MM.1S (cell line): ENCODE results near the gene FASTKD1.

ENCODE experiments used
- DNase-seq: peaks from one replicate; pipeline ENCODE4 v3.0.0-alpha.2; 2015
- H2AFZ ChIP-seq: fragments of 300-600 bp; sonication (generic); 2 replicates; pipeline ENCODE4 v1.6.0; 2016; ENCODE audit warnings: antibody characterized with exemption, low read length
- H3F3A ChIP-seq: fragments of 300-600 bp; sonication (generic); 2 replicates; pipeline ENCODE4 v1.6.1; 2016; ENCODE audit warnings: mild to moderate bottlenecking, antibody characterized with exemption, low read length, moderate library complexity, mixed read lengths; ENCODE audit not compliant: insufficient read depth
- H3K27ac ChIP-seq: fragments of 300-600 bp; sonication (generic); 2 replicates; pipeline ENCODE4 v1.5.1; 2016; ENCODE audit warnings: mild to moderate bottlenecking, low read length
- H3K27me3 ChIP-seq: fragments of 300-600 bp; sonication (generic); replicated peaks from 2 replicates; pipeline ENCODE4 v1.6.0; 2016; ENCODE audit warnings: low read length; ENCODE audit not compliant: insufficient read depth
- H3K36me3 ChIP-seq: fragments of 300-600 bp; sonication (generic); replicated peaks from 2 replicates; pipeline ENCODE4 v1.6.1; 2016; ENCODE audit warnings: mild to moderate bottlenecking, low read length, mixed read lengths; ENCODE audit not compliant: insufficient read depth
- H3K4me1 ChIP-seq: fragments of 300-600 bp; sonication (generic); 2 replicates; pipeline ENCODE4 v1.6.1; 2016; ENCODE audit warnings: low read length, mixed read lengths
- H3K4me2 ChIP-seq: fragments of 300-600 bp; sonication (generic); 2 replicates; pipeline ENCODE4 v1.6.0; 2016; ENCODE audit warnings: low read depth, low read length
- H3K4me3 ChIP-seq: fragments of 300-600 bp; sonication (generic); 2 replicates; pipeline ENCODE4 v1.5.1; 2016; ENCODE audit warnings: low read length, mixed read lengths
- H3K79me2 ChIP-seq: fragments of 300-600 bp; sonication (generic); 2 replicates; pipeline ENCODE4 v1.6.1; 2016; ENCODE audit warnings: mixed run types, low read length, mixed read lengths
- H3K9ac ChIP-seq: fragments of 300-600 bp; sonication (generic); 2 replicates; pipeline ENCODE4 v1.6.1; 2016; ENCODE audit warnings: low read length, mixed read lengths
- H3K9me2 ChIP-seq: fragments of 300-600 bp; sonication (generic); replicated peaks from 2 replicates; pipeline ENCODE4 v1.6.1; 2016; ENCODE audit warnings: mild to moderate bottlenecking, low read length, mixed read lengths; ENCODE audit not compliant: insufficient read depth
- H3K9me3 ChIP-seq: fragments of 300-600 bp; sonication (generic); replicated peaks from 2 replicates; pipeline ENCODE4 v1.6.1; 2016; ENCODE audit warnings: mild to moderate bottlenecking, low read length, mixed read lengths; ENCODE audit not compliant: insufficient read depth
- H4K20me1 ChIP-seq: fragments of 300-600 bp; sonication (generic); 2 replicates; pipeline ENCODE4 v1.6.1; 2016; ENCODE audit warnings: mild to moderate bottlenecking, low read length, moderate library complexity, mixed read lengths; ENCODE audit not compliant: insufficient read depth
- EZH2 ChIP-seq: fragments of 300-600 bp; sonication (generic); optimal IDR thresholded peaks from 2 replicates; pipeline ENCODE3; 2017; ENCODE audit warnings: low read depth, mild to moderate bottlenecking, antibody characterized with exemption, low read length, mixed read lengths
- EZH2phosphoT487 ChIP-seq: fragments of 300-600 bp; sonication (generic); IDR thresholded peaks from 2 replicates; pipeline ENCODE4 v1.6.1; 2018; ENCODE audit warnings: antibody characterized with exemption, low read length
- TF ChIP-seq, protein P1 (sequence below): fragments of 300-600 bp; sonication (generic); IDR thresholded peaks from 2 replicates; pipeline ENCODE4 v1.5.1; 2016; ENCODE audit warnings: antibody characterized with exemption, low read length, mixed read lengths

The FASTKD1 gene

DNA sequence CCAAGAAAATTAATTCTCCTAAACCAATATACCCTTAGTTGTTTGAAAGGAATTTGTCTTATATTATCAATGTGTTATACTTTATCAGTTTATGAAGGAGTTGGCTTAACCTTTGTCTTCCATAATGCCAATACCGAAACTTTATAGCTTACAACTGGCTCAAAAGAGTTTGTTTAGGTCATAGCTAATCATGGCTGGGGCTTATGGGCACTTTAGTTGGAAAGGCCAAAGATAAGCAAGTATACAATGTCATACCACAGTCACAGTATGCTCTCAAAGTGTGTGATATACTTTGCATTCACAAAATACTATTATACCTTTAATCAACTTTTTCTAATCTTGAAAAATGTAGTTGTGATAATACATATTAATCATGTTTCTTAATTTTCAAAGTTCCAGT, 61.8 kb downstream of the FASTKD1 start:
- no peak for TF ChIP-seq EZH2
- TF ChIP-seq, protein P1, sequence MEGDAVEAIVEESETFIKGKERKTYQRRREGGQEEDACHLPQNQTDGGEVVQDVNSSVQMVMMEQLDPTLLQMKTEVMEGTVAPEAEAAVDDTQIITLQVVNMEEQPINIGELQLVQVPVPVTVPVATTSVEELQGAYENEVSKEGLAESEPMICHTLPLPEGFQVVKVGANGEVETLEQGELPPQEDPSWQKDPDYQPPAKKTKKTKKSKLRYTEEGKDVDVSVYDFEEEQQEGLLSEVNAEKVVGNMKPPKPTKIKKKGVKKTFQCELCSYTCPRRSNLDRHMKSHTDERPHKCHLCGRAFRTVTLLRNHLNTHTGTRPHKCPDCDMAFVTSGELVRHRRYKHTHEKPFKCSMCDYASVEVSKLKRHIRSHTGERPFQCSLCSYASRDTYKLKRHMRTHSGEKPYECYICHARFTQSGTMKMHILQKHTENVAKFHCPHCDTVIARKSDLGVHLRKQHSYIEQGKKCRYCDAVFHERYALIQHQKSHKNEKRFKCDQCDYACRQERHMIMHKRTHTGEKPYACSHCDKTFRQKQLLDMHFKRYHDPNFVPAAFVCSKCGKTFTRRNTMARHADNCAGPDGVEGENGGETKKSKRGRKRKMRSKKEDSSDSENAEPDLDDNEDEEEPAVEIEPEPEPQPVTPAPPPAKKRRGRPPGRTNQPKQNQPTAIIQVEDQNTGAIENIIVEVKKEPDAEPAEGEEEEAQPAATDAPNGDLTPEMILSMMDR = no peak
- no peak for TF ChIP-seq EZH2phosphoT487
- H4K20me1 ChIP-seq = no peaks in the 10 kb centered on the region
- no peak for DNase-seq
- no peaks in the 10 kb centered on the region for H3K36me3 ChIP-seq
- no peak overlapping the region for H3K4me3 ChIP-seq
- no peaks in the 10 kb centered on the region for H3K79me2 ChIP-seq
- no peaks in the 10 kb centered on the region for H3K27me3 ChIP-seq
- H3K4me2 ChIP-seq = no peak overlapping the region
- no peaks in the 10 kb centered on the region for H3F3A ChIP-seq
- H3K9ac ChIP-seq = no peak overlapping the region
- no peaks in the 10 kb centered on the region for H3K4me1 ChIP-seq
- H3K9me2 ChIP-seq = no peaks in the 10 kb centered on the region
- no peak overlapping the region for H3K27ac ChIP-seq
- H2AFZ ChIP-seq = no peak overlapping the region
- no peaks in the 10 kb centered on the region for H3K9me3 ChIP-seq

DNA sequence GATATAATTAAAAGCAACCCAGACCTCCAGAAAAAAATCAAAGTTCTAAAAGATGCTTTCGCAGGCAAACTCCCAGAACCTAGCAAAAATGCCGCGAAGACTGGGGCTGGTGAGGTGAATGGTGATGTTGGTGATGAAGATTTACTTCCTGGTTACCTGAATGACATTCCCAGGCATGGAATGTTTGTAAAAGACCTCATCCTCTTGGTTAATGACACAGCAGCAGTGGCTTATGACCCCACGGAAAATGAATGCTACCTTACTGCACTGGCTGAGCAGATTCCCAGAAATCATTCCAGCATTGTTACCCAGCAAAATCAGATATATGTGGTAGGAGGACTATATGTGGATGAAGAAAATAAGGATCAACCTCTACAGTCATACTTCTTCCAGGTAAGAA, 63.2 kb downstream of the FASTKD1 start:
- H3K79me2 ChIP-seq = no peaks in the 10 kb centered on the region
- no peak overlapping the region for H3K4me2 ChIP-seq
- no peaks in the 10 kb centered on the region for H3F3A ChIP-seq
- H3K4me1 ChIP-seq = no peaks in the 10 kb centered on the region
- no peaks in the 10 kb centered on the region for H3K9me2 ChIP-seq
- TF ChIP-seq EZH2phosphoT487 (no peak), EZH2 (no peak)
- TF ChIP-seq, protein P1 = no peak
- H3K9me3 ChIP-seq = no peaks in the 10 kb centered on the region
- no peak overlapping the region for H2AFZ ChIP-seq
- no peak overlapping the region for H3K27ac ChIP-seq
- no peaks in the 10 kb centered on the region for H3K36me3 ChIP-seq
- H3K9ac ChIP-seq = no peak overlapping the region
- no peak overlapping the region for H3K4me3 ChIP-seq
- no peaks in the 10 kb centered on the region for H4K20me1 ChIP-seq
- H3K27me3 ChIP-seq = no peaks in the 10 kb centered on the region
- no peak for DNase-seq

DNA sequence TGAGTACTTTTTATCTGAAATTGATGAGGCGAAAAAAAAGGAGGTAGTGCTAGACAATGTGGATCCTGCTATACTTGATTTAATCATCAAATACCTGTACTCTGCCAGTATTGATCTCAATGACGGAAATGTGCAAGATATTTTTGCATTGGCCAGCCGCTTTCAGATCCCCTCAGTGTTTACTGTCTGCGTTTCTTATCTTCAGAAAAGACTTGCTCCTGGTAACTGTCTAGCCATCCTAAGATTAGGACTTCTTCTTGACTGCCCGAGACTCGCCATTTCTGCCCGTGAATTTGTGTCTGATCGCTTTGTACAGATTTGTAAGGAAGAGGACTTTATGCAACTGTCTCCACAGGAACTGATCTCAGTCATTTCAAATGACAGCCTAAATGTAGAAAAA, 63.7 kb downstream of the FASTKD1 start:
- Histone ChIP-seq H3K27me3 (no peaks in the 10 kb centered on the region), H3K4me3 (no peak overlapping the region), H3K36me3 (no peaks in the 10 kb centered on the region), H3K4me2 (no peak overlapping the region), H4K20me1 (no peaks in the 10 kb centered on the region), H3K27ac (no peak overlapping the region), H3K79me2 (no peaks in the 10 kb centered on the region), H3K9me2 (no peaks in the 10 kb centered on the region), H3K4me1 (no peaks in the 10 kb centered on the region), H2AFZ (no peak overlapping the region), H3K9ac (no peak overlapping the region), H3K9me3 (no peaks in the 10 kb centered on the region), H3F3A (no peaks in the 10 kb centered on the region)
- DNase-seq = no peak
- no peak for TF ChIP-seq EZH2
- no peak for TF ChIP-seq EZH2phosphoT487
- TF ChIP-seq, protein P1 = no peak
